Glomerular visceral epithelial cell (primary cell): ENCODE data around the gene KRT28.
"Not testable (repeated sequence)": the region's sequence is repeated elsewhere in the genome, so short reads cannot be mapped to it uniquely, and the experiment has no call there.

Experiments used
- DNase-seq: peaks from one replicate; pipeline ENCODE4 v3.0.0-alpha.2; 2016; ENCODE audit errors: extremely low spot score

The KRT28 gene

GRCh38 chr17:40779181-40779909 lies 20.4 kb downstream of the KRT28 start:
- DNase-seq = no peak

GRCh38 chr17:40778461-40778860 lies 21.3 kb downstream of the KRT28 start:
- no peak for DNase-seq

- DNase-seq = no peak
Observed at GRCh38 chr17:40777971-40778370, 21.8 kb downstream of the KRT28 start.

GRCh38 chr17:40777459-40777858 lies 22.3 kb downstream of the KRT28 start:
- DNase-seq = no peak

GRCh38 chr17:40775945-40776344 lies 23.8 kb downstream of the KRT28 start:
- no peak for DNase-seq

GRCh38 chr17:40772101-40772500 lies 27.7 kb downstream of the KRT28 start, which contains the start of gene KRT26:
KRT26 (minus strand) TSS chr17:40772201; CDS start chr17:40772113, 88 bp downstream.
- no peak for DNase-seq

- no peak for DNase-seq
Observed at GRCh38 chr17:40765657-40766056, 34.1 kb downstream of the KRT28 start.

GRCh38 chr17:40763752-40764151 lies 36.0 kb downstream of the KRT28 start:
- no peak for DNase-seq

GRCh38 chr17:40760105-40761016 lies 39.4 kb downstream of the KRT28 start:
- DNase-seq = no peak

- DNase-seq = no peak
Observed at GRCh38 chr17:40755231-40755630, 44.5 kb downstream of the KRT28 start, which contains the start of gene KRT25. KRT25 (minus strand) TSS chr17:40755331; CDS start chr17:40755271, 60 bp downstream.

- DNase-seq = no peak
Observed at GRCh38 chr17:40753804-40754203, 46.0 kb downstream of the KRT28 start.

- no peak for DNase-seq
Observed at GRCh38 chr17:40751065-40751464, 48.7 kb downstream of the KRT28 start.

- DNase-seq = no peak
Observed at GRCh38 chr17:40750391-40750790, 49.4 kb downstream of the KRT28 start.

GRCh38 chr17:40748666-40749065 lies 51.1 kb downstream of the KRT28 start:
- not testable (repeated sequence) for DNase-seq
